NCI-H2196 (cell line): Measurements from ENCODE around the gene OR2A42.
"Not testable (repeated sequence)": the region's sequence is repeated elsewhere in the genome, so short reads cannot be mapped to it uniquely, and the experiment has no call there.

Source experiments
- DNase-seq: peaks from one replicate; lab custom pipeline; 2025; ENCODE audit not compliant: unreplicated experiment; lab: John Stamatoyannopoulos, UW

OR2A42 gene

DNA sequence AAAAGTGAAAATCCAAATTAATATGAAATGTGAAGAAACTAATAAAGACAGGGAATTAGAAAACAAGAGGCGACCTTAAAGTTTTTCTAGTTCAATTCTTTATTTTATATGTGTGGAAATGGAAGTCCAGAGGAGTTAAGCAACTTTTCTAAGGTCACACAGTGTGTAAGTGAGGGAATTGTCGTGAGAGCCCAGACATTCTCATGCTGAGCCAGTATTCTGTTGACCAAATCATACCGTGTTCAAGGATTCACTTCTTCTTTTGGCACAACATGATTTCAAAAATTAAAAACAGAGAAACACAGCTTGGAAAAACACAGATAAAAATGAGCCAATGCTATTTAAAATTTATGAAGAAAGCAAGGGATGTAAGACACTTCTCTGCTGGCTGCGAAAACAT is 12.5 kb downstream of the OR2A42 start:
- DNase-seq = not testable (repeated sequence)

GRCh38 chr7:144223675-144224074 is 15.7 kb downstream of the OR2A42 start:
- not testable (repeated sequence) for DNase-seq

DNA sequence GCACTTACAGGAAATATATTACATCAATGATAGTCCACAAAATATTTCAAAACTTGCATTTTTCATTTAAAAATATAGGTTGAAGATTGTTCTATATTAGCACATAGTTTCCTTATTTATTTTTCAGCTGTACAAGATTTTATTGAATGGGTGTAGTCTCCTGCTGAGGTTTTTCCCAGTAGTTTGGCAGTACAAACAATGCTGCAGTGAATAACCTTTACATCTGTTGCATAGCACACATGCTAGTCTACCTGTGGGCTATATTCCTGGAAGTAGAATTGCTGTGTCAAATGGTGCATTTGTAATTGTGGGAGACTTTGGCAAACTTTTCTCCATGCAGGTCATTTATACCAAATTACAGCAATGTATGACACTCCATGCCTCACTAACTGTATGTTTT is 18.9 kb downstream of the OR2A42 start:
- not testable (repeated sequence) for DNase-seq

- DNase-seq = not testable (repeated sequence)
Observed at GRCh38 chr7:144219149-144219548, 20.3 kb downstream of the OR2A42 start.

GRCh38 chr7:144218581-144218980 is 20.8 kb downstream of the OR2A42 start:
- not testable (repeated sequence) for DNase-seq

DNA sequence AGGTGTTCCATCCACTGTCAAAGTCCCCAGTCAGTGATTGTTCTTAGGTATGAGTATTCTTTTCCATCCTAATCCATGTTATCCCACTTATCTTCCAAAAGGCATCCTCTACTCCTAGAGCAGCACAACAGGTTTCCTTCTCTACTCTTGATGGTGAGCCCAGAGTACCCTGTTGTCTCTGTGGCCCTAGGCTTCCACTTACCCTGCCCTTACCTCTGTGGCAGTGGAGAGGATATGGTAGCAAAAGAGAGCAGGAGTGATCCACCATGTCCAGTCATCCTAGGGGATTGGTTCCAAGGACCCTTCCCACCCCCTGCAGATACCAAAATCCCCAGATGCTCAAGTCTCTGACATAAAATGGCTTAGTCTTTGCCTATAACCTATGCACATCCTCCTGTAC is 22.2 kb downstream of the OR2A42 start:
- DNase-seq = not testable (repeated sequence)

- DNase-seq = not testable (repeated sequence)
Observed at GRCh38 chr7:144205306-144205705, 34.1 kb downstream of the OR2A42 start.

- DNase-seq = not testable (repeated sequence)
Observed at GRCh38 chr7:144203086-144203485, 36.3 kb downstream of the OR2A42 start.

DNA sequence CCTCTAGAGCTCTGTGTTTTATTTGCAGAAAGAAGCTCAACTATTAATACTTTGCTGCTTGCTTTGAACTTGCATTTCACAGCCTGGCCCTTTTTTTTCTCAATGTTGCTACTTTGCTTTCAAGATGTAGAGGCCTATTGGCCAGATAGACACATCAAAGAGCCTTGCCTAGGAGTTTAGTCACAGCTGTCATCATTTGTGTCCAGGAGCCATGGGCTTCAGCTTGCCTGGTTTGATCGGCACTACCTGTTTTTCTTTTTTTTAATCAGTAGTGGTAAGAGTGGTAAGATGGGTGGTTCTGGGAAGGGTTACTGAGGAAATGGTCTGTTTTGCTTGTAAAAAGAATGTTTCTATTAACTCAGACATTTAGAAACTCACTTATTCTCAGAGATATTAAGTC is 37.4 kb downstream of the OR2A42 start:
- not testable (repeated sequence) for DNase-seq

GRCh38 chr7:144198934-144199333 is 40.5 kb downstream of the OR2A42 start:
- not testable (repeated sequence) for DNase-seq

- DNase-seq = not testable (repeated sequence)
Observed at GRCh38 chr7:144195212-144195872, 44.1 kb downstream of the OR2A42 start, which contains the start of gene ARHGEF35. TSS of gene ARHGEF35 (minus strand) at chr7:144195833. CDS start at chr7:144188383, 7,450 bp downstream.

DNA sequence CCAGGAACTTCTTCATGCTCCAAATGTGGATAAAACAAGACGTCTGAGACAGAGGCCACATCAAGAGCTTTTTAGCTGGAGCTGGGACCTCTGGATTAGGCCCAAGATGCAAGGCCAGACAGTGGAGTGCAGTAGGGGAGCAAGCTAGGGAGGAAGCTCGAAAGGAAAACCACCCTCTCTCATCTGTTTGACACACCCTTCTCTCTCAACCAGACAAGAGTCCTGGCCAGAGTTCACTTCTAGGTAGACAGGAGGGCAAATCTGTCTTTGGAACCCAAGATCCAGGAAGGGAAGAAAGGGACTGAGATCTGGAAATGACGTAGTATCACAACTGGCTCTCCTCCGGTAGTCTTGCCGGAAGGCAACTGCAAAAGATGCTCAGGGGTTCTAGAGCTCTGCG is 45.0 kb downstream of the OR2A42 start:
- DNase-seq = not testable (repeated sequence)

GRCh38 chr7:144193782-144194181 is 45.6 kb downstream of the OR2A42 start:
- not testable (repeated sequence) for DNase-seq

GRCh38 chr7:144188578-144189171 is 50.7 kb downstream of the OR2A42 start:
- not testable (repeated sequence) for DNase-seq

DNA sequence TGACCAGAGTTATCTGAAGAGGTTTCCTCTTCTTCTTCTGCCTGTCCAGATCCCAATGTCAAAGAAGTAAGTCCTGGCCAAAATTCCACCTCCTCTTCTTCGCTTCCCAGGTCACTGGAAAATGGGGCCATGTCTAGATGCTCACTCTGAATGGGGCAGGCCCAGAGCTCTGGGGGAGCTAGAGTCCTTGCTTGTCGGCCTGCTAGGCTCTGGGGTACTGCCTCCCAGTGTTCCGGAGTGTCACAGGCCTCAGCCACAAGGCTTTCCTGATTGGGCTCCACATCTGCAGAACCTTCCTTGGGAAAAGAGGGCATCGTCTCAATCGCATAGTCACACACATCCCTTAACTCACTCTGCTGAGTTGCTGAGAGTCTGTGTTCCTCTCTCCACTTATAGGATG is 51.6 kb downstream of the OR2A42 start:
- not testable (repeated sequence) for DNase-seq

DNA sequence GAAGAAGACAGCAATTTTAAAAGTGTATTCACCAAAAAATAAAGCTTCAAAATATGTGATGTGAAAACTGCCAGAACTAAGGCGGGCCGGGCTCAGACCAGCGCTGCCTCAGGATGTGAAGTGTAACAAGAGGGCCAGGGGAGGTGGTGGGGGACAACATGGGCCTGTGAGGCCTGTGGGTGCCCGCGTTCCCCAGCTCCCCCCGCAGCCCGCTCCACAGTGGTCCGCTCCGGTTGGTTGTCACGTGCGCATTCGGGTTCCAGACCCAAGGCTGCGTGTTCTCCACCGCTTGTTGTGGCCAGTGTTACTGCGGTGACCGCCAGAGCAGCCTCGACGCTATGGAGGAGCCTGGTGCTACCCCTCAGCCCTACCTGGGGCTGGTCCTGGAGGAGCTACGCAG is 56.2 kb downstream of the OR2A42 start, which contains the start of gene CTAGE4:
CTAGE4 (plus strand) TSS at position 301 of the 400 bp plus-strand sequence; CDS start at position 339, 38 bp downstream.
- DNase-seq = not testable (repeated sequence)

DNA sequence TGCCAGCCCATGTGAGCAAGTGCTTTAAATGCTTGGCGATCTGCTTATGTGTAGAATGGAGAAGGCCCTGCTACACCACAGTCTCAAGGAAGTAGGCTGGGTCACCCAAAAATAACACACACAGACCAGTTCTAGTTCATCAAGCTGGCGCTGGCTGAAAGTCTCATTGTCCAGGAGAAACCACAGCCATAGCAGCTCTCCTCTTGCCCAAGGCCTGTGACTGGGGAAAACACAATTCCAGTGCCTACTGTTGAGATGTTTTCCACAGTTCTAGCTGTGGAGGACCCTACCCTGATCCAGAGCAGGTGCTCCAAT is 60.3 kb downstream of the OR2A42 start:
- not testable (repeated sequence) for DNase-seq

DNA sequence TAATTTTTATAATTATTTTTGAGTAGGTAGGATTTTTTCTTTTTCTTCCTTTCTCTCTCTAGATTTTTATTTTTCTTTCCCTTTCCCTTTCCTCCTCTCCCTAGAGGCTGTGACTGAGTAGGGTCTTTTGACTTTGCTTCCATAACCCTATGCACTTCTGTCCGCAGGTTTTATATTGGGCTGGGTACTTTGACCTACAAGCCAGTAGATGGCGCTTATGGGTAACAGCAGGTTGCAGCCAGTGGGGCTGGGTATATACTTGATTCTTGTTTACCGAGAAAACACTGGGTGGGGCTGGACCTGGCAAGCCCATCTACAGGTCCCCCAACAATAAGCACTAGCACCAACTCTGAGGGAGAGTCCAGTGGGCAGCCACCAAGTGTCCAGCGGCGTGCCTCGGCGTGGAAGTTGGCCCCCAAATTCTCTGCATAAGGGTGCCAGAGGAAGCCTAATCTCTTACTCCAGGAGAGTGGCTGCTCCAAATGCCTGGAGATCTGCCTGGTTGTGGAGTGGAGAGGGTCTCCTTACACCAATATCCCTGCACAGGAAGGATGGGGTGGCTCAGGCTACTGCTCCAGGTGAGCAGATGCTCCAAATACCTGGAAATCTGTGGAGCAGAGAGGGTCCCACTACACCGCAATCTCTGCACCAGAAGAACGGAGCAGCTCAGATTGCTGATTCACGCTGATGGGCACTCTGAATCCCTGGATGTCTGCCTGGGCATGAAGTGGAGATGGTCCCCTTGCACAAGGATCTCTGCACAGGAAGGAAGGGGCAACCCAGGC is 60.8 kb downstream of the OR2A42 start:
- not testable (repeated sequence) for DNase-seq
